ENCODE results near the gene ANGPTL2. TPM values are rescaled to one million over a fixed set of nuclear protein-coding genes. Genes with fewer than 3 reads are reported as not detected.

Gene ANGPTL2
- total RNA-seq, 1 donor from 2014 or later: 19.4 TPM

Other genes starting within 250 kb of the ANGPTL2 start
- 15.9 TPM for gene RALGPS1, start 207.9 kb downstream of the ANGPTL2 start, total RNA-seq
- gene GARNL3, start 142.1 kb upstream of the ANGPTL2 start, total RNA-seq: 8.0 TPM